ENCODE results near the gene SEC22A.

The SEC22A gene

DNA sequence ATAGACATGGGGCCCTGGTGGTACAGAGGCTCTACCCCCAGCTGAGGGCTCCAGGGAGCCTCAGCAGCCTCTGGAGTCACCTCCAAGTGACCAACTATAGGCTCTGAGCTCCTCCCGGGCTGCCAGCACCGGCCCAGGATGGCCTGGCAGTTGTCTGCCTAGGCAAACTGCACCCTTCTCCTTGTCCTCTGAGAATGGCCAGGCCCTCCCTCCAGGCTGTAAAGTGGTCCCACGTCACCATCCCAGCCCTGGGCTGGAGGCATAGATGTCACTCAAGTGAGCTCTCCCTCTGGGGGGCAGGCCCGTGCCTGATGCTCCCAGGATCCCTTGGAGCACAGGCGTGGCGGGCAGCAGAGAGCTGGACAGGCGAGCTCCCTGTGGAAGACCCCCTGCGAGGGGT lies 120.1 kb downstream of the SEC22A start:
- Mint-ChIP-seq H3K27me3 (peaks cover 23% of the 10 kb centered on the region), H3K36me3 (no peaks in the 10 kb centered on the region), H3K4me3 (no peak overlapping the region), H3K4me1 (no peaks in the 10 kb centered on the region), H3K27ac (no peak overlapping the region), H3K9me3 (no peaks in the 10 kb centered on the region)
- DNase-seq (ENCODE audit: low spot score in 2 of 2) (no peak), ATAC-seq (ENCODE audit: low read depth) (no peak)

DNA sequence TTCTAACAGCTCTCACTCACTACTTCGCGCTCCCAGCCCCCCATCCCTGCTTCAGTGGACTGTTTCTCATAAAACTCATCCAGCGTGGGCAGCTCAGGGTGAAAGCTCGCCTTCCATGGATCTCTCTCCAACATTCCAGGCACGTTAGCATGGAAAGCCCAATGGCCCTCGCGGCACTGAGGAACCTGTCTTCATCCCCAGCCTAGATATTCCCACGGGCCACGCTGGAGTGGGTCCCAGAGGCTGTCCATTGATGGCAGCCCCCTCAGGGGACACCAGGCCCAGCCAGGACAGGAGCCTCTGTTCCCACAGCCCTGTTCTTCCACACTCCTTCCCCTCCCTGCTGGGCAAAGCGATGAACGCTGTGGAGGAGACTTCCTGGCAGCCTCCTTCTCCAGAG lies 121.1 kb downstream of the SEC22A start:
- DNase-seq (ENCODE audit: low spot score in 2 of 2) (no peak), ATAC-seq (ENCODE audit: low read depth) (no peak)
- no peaks in the 10 kb centered on the region for H3K4me1 Mint-ChIP-seq
- no peaks in the 10 kb centered on the region for H3K9me3 Mint-ChIP-seq
- H3K36me3 Mint-ChIP-seq: no peaks in the 10 kb centered on the region
- no peak overlapping the region for H3K4me3 Mint-ChIP-seq
- H3K27ac Mint-ChIP-seq: no peak overlapping the region
- peaks cover 23% of the 10 kb centered on the region for H3K27me3 Mint-ChIP-seq
